WTC11 (cell line): Measurements from ENCODE around the gene RNASE12. TPM values are rescaled to one million over a fixed set of nuclear protein-coding genes. Genes with fewer than 3 reads are reported as not detected.

Source experiments
- ATAC-seq: fragments of 200-7000 bp; cut with Tn5 transposase; 2 replicates; pipeline ENCODE4 v1.10.0; 2021; ENCODE audit warnings: mild to moderate bottlenecking, moderate library complexity
- CTCF ChIA-PET: fragments of 300-600 bp; sonication (Branson Sonifier 250); formaldehyde crosslinking; loops from one replicate; lab custom pipeline; 2021; ENCODE audit warnings: antibody characterized with exemption; lab: Charles Lee
- POLR2A ChIA-PET: fragments of 350-600 bp; sonication (Branson Sonifier 250); formaldehyde crosslinking; loops from one replicate; lab custom pipeline; 2021; ENCODE audit warnings: antibody characterized with exemption; lab: Charles Lee
- DNase-seq: peaks from one replicate; pipeline ENCODE4 v3.0.0; 2021; ENCODE audit warnings: low spot score
- H3K27ac Mint-ChIP-seq: 2 replicates; pipeline ENCODE4 v1.8.0; 2021; ENCODE audit warnings: mixed read lengths
- H3K27me3 Mint-ChIP-seq: 2 replicates; pipeline ENCODE4 v1.8.0; 2021; ENCODE audit warnings: low read depth, mild to moderate bottlenecking, moderate library complexity, mixed read lengths
- H3K36me3 Mint-ChIP-seq: 2 replicates; pipeline ENCODE4 v1.8.0; 2021; ENCODE audit warnings: mixed read lengths
- H3K4me1 Mint-ChIP-seq: 2 replicates; pipeline ENCODE4 v1.8.0; 2022; ENCODE audit warnings: mixed read lengths
- H3K4me3 Mint-ChIP-seq: 2 replicates; pipeline ENCODE4 v1.8.0; 2021; ENCODE audit warnings: mild to moderate bottlenecking, moderate library complexity, mixed read lengths
- H3K9me3 Mint-ChIP-seq: 2 replicates; pipeline ENCODE4 v1.8.0; 2021; ENCODE audit warnings: mixed read lengths
- CBFB ChIP-seq: sonication (generic); formaldehyde crosslinking; IDR thresholded peaks from 2 replicates; pipeline ENCODE4 v1.8.1; 2022; ENCODE audit warnings: mild to moderate bottlenecking, low read depth, missing genetic modification reagents
- CREM ChIP-seq: sonication (generic); formaldehyde crosslinking; IDR thresholded peaks from 2 replicates; pipeline ENCODE4 v1.8.1; 2022; ENCODE audit warnings: mild to moderate bottlenecking, missing genetic modification reagents, moderate library complexity
- ESRRA ChIP-seq: sonication (generic); formaldehyde crosslinking; IDR thresholded peaks from 2 replicates; pipeline ENCODE4 v1.8.1; 2022; ENCODE audit warnings: mild to moderate bottlenecking, missing genetic modification reagents, borderline replicate concordance
- ETV6 ChIP-seq: sonication (generic); formaldehyde crosslinking; IDR thresholded peaks from 2 replicates; pipeline ENCODE4 v1.8.1; 2022; ENCODE audit warnings: mild to moderate bottlenecking, missing genetic modification reagents
- FOXP1 ChIP-seq: sonication (generic); formaldehyde crosslinking; IDR thresholded peaks from 2 replicates; pipeline ENCODE4 v1.8.0; 2022; ENCODE audit warnings: missing genetic modification reagents, mild to moderate bottlenecking, moderate library complexity, borderline replicate concordance
- GRHL2 ChIP-seq: fragments of 250-450 bp; sonication (Bioruptor Pico); IDR thresholded peaks from 2 replicates; pipeline ENCODE4 v1.8.0; 2022; ENCODE audit warnings: mild to moderate bottlenecking, moderate library complexity; ENCODE audit not compliant: insufficient replicate concordance, severe bottlenecking
- NFATC4 ChIP-seq: fragments of 250-450 bp; sonication (Bioruptor Pico); IDR thresholded peaks from 2 replicates; pipeline ENCODE4 v1.9.0; 2021; ENCODE audit warnings: mild to moderate bottlenecking
- NR1H2 ChIP-seq: sonication (generic); formaldehyde crosslinking; IDR thresholded peaks from 2 replicates; pipeline ENCODE4 v1.9.0; 2021; ENCODE audit warnings: mild to moderate bottlenecking, moderate library complexity, missing genetic modification reagents
- PRRX2 ChIP-seq: fragments of 250-450 bp; sonication (Bioruptor Pico); IDR thresholded peaks from 2 replicates; pipeline ENCODE4 v1.8.0; 2021; ENCODE audit warnings: mild to moderate bottlenecking
- SMAD3 ChIP-seq: sonication (generic); formaldehyde crosslinking; IDR thresholded peaks from 2 replicates; pipeline ENCODE4 v1.8.0; 2022; ENCODE audit warnings: missing genetic modification reagents, mild to moderate bottlenecking, borderline replicate concordance
- SP1 ChIP-seq: sonication (generic); formaldehyde crosslinking; conservative IDR thresholded peaks from 2 replicates; pipeline ENCODE4 v1.8.1; 2022; ENCODE audit warnings: missing genetic modification reagents
- TCF7 ChIP-seq: sonication (generic); formaldehyde crosslinking; IDR thresholded peaks from 2 replicates; pipeline ENCODE4 v1.8.0; 2022; ENCODE audit warnings: mild to moderate bottlenecking, low read depth, missing genetic modification reagents, moderate library complexity
- TP53 ChIP-seq: sonication (generic); formaldehyde crosslinking; IDR thresholded peaks from 2 replicates; pipeline ENCODE4 v1.8.1; 2023; ENCODE audit warnings: mild to moderate bottlenecking, missing genetic modification reagents
- ZNF138 ChIP-seq: sonication (generic); formaldehyde crosslinking; conservative IDR thresholded peaks from 2 replicates; pipeline ENCODE4 v1.8.1; 2022; ENCODE audit warnings: mild to moderate bottlenecking, moderate library complexity, missing genetic modification reagents
- ZNF219 ChIP-seq: sonication (generic); formaldehyde crosslinking; IDR thresholded peaks from 2 replicates; pipeline ENCODE4 v1.8.0; 2023; ENCODE audit warnings: missing genetic modification reagents, mild to moderate bottlenecking, borderline replicate concordance
- ZNF423 ChIP-seq: fragments of 250-450 bp; sonication (Bioruptor Pico); IDR thresholded peaks from 2 replicates; pipeline ENCODE4 v2.1.2; 2022; ENCODE audit warnings: mild to moderate bottlenecking, moderate library complexity
- total RNA-seq: library from RNA; stranded (reverse); gene quantifications from 3 replicates; pipeline ENCODE4 v1.2.3, GENCODE V29; 2021
- TF ChIP-seq, protein P1 (sequence below): fragments of 200-600 bp; IDR thresholded peaks from 2 replicates; pipeline ENCODE4 v1.8.0; 2022; ENCODE audit warnings: antibody characterized with exemption
- TF ChIP-seq, protein P2 (sequence below): sonication (generic); formaldehyde crosslinking; IDR thresholded peaks from 2 replicates; pipeline ENCODE4 v1.8.1; 2023; ENCODE audit warnings: mild to moderate bottlenecking, missing genetic modification reagents, moderate library complexity
- TF ChIP-seq, protein P3 (sequence below): sonication (generic); formaldehyde crosslinking; IDR thresholded peaks from 2 replicates; pipeline ENCODE4 v1.8.1; 2022; ENCODE audit warnings: mild to moderate bottlenecking, missing genetic modification reagents, moderate library complexity, borderline replicate concordance
- TF ChIP-seq, protein P4 (sequence below): sonication (generic); formaldehyde crosslinking; IDR thresholded peaks from 2 replicates; pipeline ENCODE4 v1.8.1; 2023; ENCODE audit warnings: mild to moderate bottlenecking, missing genetic modification reagents, moderate library complexity
- TF ChIP-seq, protein P5 (sequence below): sonication (generic); formaldehyde crosslinking; IDR thresholded peaks from 2 replicates; pipeline ENCODE4 v1.8.1; 2022; ENCODE audit warnings: low read depth, missing genetic modification reagents, borderline replicate concordance
- TF ChIP-seq, protein P6 (sequence below): sonication (generic); formaldehyde crosslinking; IDR thresholded peaks from 2 replicates; pipeline ENCODE4 v1.8.0; 2023; ENCODE audit warnings: mild to moderate bottlenecking, missing genetic modification reagents
- TF ChIP-seq, protein P7 (sequence below): fragments of 250-450 bp; sonication (Bioruptor Pico); IDR thresholded peaks from 2 replicates; pipeline ENCODE4 v1.8.0; 2021; ENCODE audit warnings: mild to moderate bottlenecking

The RNASE12 gene
- total RNA-seq, 1 experiment from 2014 or later, result not detected

DNA sequence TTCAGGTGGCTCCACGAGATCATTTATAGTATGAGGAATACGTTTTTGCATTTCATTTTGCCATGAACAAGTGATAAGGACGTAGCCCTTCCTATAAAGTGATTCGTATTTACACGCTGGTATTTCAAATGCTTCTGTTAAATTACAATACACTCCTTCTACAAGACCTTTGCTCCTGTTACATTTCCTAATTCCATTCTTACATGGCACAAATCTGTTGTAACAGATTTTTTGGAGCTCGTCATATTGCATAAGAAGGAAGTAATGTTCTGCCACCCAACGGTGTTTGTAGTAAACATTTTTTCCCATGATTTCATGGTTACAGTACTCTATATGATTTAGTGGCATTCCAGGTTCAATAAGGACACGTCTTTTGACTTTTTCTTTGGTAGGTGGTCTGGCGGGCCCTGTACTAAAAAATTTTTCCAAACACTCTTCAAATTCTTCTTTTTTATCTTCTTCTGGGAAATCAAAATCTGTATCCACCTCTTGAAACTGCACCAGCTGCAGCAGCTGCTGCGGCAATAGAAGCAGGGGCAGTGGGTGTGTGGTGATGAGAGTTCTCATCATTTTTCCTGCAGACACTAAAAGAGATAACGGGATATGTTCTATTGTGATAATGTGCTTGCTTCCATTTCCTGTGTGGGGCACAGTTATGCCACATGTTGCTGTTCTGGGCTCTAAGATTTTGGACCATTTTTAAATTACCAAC lies 34.5 kb downstream of the RNASE12 start:
- Mint-ChIP-seq H3K27ac (no peak overlapping the region), H3K36me3 (0 out of 2 replicates have a peak, but pooled peaks cover 2% of the 10 kb centered on the region), H3K4me1 (peaks cover 46% of the 10 kb centered on the region), H3K4me3 (no peak overlapping the region), H3K9me3 (peaks cover 8% of the 10 kb centered on the region), H3K27me3 (no peaks in the 10 kb centered on the region)
- no peak for DNase-seq
- no peak for ATAC-seq
- CTCF ChIA-PET, result no interaction called here
- TF ChIP-seq, protein P1, sequence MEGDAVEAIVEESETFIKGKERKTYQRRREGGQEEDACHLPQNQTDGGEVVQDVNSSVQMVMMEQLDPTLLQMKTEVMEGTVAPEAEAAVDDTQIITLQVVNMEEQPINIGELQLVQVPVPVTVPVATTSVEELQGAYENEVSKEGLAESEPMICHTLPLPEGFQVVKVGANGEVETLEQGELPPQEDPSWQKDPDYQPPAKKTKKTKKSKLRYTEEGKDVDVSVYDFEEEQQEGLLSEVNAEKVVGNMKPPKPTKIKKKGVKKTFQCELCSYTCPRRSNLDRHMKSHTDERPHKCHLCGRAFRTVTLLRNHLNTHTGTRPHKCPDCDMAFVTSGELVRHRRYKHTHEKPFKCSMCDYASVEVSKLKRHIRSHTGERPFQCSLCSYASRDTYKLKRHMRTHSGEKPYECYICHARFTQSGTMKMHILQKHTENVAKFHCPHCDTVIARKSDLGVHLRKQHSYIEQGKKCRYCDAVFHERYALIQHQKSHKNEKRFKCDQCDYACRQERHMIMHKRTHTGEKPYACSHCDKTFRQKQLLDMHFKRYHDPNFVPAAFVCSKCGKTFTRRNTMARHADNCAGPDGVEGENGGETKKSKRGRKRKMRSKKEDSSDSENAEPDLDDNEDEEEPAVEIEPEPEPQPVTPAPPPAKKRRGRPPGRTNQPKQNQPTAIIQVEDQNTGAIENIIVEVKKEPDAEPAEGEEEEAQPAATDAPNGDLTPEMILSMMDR, result no peak
- TF ChIP-seq NR1H2 (no peak), ZNF423 (CRISPR knock-in tag) (no peak), CBFB (no peak), ZNF219 (CRISPR knock-in tag) (no peak), FOXP1 (CRISPR knock-in tag) (no peak), TCF7 (CRISPR knock-in tag) (no peak), ESRRA (CRISPR knock-in tag) (no peak), SP1 (no peak)
- TF ChIP-seq, protein P2, sequence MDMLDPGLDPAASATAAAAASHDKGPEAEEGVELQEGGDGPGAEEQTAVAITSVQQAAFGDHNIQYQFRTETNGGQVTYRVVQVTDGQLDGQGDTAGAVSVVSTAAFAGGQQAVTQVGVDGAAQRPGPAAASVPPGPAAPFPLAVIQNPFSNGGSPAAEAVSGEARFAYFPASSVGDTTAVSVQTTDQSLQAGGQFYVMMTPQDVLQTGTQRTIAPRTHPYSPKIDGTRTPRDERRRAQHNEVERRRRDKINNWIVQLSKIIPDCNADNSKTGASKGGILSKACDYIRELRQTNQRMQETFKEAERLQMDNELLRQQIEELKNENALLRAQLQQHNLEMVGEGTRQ (CRISPR knock-in tag), result no peak
- TF ChIP-seq, protein P3, sequence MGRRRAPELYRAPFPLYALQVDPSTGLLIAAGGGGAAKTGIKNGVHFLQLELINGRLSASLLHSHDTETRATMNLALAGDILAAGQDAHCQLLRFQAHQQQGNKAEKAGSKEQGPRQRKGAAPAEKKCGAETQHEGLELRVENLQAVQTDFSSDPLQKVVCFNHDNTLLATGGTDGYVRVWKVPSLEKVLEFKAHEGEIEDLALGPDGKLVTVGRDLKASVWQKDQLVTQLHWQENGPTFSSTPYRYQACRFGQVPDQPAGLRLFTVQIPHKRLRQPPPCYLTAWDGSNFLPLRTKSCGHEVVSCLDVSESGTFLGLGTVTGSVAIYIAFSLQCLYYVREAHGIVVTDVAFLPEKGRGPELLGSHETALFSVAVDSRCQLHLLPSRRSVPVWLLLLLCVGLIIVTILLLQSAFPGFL, result no peak
- TF ChIP-seq, protein P4, sequence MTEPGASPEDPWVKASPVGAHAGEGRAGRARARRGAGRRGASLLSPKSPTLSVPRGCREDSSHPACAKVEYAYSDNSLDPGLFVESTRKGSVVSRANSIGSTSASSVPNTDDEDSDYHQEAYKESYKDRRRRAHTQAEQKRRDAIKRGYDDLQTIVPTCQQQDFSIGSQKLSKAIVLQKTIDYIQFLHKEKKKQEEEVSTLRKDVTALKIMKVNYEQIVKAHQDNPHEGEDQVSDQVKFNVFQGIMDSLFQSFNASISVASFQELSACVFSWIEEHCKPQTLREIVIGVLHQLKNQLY (CRISPR knock-in tag), result no peak
- POLR2A ChIA-PET, result no interaction called here

DNA sequence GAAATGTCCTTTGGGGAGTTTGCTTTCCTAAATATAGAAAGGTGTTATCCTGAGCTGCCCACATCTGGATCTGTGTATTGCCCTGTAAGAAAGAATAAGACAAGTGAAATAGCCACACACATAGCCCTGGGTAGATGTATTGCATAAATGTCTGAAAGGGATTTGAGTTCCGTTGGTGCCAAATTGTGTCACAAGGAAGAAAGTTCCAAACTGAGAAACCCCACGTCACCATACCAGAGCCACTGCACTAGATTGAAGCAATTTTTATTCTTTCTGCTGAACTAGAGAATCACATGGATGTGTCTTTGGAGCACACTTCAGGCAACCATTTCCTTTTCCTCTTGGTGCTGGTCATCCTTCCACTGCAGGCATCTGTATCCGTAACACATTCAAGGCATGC lies 35.3 kb downstream of the RNASE12 start:
- ATAC-seq (no peak), DNase-seq (no peak)
- ChIA-PET POLR2A (no interaction called here), CTCF (no interaction called here)
- Mint-ChIP-seq H3K27ac (no peak overlapping the region), H3K27me3 (no peaks in the 10 kb centered on the region), H3K4me1 (peaks cover 43% of the 10 kb centered on the region), H3K4me3 (no peak overlapping the region), H3K9me3 (peaks cover 5% of the 10 kb centered on the region), H3K36me3 (no peaks in the 10 kb centered on the region)
- TF ChIP-seq SMAD3 (no peak), ETV6 (CRISPR knock-in tag) (no peak), NFATC4 (CRISPR knock-in tag) (no peak), TP53 (no peak), ZNF138 (CRISPR knock-in tag) (no peak), GRHL2 (no peak), PRRX2 (no peak), CREM (no peak)
- TF ChIP-seq, protein P5, sequence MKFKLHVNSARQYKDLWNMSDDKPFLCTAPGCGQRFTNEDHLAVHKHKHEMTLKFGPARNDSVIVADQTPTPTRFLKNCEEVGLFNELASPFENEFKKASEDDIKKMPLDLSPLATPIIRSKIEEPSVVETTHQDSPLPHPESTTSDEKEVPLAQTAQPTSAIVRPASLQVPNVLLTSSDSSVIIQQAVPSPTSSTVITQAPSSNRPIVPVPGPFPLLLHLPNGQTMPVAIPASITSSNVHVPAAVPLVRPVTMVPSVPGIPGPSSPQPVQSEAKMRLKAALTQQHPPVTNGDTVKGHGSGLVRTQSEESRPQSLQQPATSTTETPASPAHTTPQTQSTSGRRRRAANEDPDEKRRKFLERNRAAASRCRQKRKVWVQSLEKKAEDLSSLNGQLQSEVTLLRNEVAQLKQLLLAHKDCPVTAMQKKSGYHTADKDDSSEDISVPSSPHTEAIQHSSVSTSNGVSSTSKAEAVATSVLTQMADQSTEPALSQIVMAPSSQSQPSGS, result no peak
- TF ChIP-seq, protein P6, sequence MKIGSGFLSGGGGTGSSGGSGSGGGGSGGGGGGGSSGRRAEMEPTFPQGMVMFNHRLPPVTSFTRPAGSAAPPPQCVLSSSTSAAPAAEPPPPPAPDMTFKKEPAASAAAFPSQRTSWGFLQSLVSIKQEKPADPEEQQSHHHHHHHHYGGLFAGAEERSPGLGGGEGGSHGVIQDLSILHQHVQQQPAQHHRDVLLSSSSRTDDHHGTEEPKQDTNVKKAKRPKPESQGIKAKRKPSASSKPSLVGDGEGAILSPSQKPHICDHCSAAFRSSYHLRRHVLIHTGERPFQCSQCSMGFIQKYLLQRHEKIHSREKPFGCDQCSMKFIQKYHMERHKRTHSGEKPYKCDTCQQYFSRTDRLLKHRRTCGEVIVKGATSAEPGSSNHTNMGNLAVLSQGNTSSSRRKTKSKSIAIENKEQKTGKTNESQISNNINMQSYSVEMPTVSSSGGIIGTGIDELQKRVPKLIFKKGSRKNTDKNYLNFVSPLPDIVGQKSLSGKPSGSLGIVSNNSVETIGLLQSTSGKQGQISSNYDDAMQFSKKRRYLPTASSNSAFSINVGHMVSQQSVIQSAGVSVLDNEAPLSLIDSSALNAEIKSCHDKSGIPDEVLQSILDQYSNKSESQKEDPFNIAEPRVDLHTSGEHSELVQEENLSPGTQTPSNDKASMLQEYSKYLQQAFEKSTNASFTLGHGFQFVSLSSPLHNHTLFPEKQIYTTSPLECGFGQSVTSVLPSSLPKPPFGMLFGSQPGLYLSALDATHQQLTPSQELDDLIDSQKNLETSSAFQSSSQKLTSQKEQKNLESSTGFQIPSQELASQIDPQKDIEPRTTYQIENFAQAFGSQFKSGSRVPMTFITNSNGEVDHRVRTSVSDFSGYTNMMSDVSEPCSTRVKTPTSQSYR (CRISPR knock-in tag), result no peak
- TF ChIP-seq, protein P7, sequence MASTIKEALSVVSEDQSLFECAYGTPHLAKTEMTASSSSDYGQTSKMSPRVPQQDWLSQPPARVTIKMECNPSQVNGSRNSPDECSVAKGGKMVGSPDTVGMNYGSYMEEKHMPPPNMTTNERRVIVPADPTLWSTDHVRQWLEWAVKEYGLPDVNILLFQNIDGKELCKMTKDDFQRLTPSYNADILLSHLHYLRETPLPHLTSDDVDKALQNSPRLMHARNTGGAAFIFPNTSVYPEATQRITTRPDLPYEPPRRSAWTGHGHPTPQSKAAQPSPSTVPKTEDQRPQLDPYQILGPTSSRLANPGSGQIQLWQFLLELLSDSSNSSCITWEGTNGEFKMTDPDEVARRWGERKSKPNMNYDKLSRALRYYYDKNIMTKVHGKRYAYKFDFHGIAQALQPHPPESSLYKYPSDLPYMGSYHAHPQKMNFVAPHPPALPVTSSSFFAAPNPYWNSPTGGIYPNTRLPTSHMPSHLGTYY (CRISPR knock-in tag), result no peak
